ENCODE results near the gene ADARB2. TPM values are rescaled to one million over a fixed set of nuclear protein-coding genes. Genes with fewer than 3 reads are reported as not detected.

Gene ADARB2
- total and polyA plus RNA-seq, 4 donors: 0.22 to 1.3 (median 0.55) TPM

GRCh38 chr10:1550291-1550595 lies 187.1 kb downstream of the ADARB2 start:
- Histone ChIP-seq H3K9ac (ENCODE audit: insufficient read depth in 1 of 2, low read length in 2 of 2) (no peak overlapping the region), H3K36me3 (ENCODE audit: control insufficient read depth in 4 of 4, insufficient read depth in 4 of 4, low read length in 4 of 4) (no peaks in the 10 kb centered on the region), H3K4me3 (no peak overlapping the region), H3K4me1 (ENCODE audit: control insufficient read depth in 5 of 5, insufficient read depth in 5 of 5, low read length in 5 of 5) (peaks cover 0 to 15% (median 0%) of the 10 kb centered on the region in 5 donors), H3K27ac (ENCODE audit: low read depth in 1 of 2, low read length in 1 of 2) (no peak overlapping the region), H3K27me3 (ENCODE audit: control insufficient read depth in 3 of 3, insufficient read depth in 3 of 3, low read length in 2 of 3) (peaks cover 0 to 2% (median 0%) of the 10 kb centered on the region in 3 donors), H3K9me3 (ENCODE audit: control insufficient read depth in 4 of 4, insufficient read depth in 3 of 4, low read length in 3 of 4) (peaks cover 0 to 3% (median 0%) of the 10 kb centered on the region in 4 donors)
- 61 to 77% methylated on average over 7 of the region's 7 CpGs for WGBS, 2 donors
- no peak for TF ChIP-seq CTCF (IDR thresholded peaks at IDR 0.05; ENCODE audit: control extremely low read depth, extremely low read depth)
- ATAC-seq (ENCODE audit: insufficient read depth, low FRiP score) (no peak), DNase-seq (peak in 1 of 3 donors; percentile 37)

- H3K27ac ChIP-seq (ENCODE audit: low read depth in 1 of 2, low read length in 1 of 2): no peak overlapping the region
- WGBS, 2 donors: 62 to 68% methylated on average over 17 of the region's 17 CpGs
- no peaks in the 10 kb centered on the region for H3K36me3 ChIP-seq (ENCODE audit: control insufficient read depth in 4 of 4, insufficient read depth in 4 of 4, low read length in 4 of 4)
- no peak overlapping the region for H3K9ac ChIP-seq (ENCODE audit: insufficient read depth in 1 of 2, low read length in 2 of 2)
- DNase-seq: no peak
- no peak for TF ChIP-seq CTCF (IDR thresholded peaks at IDR 0.05; ENCODE audit: control extremely low read depth, extremely low read depth)
- no peak for ATAC-seq (ENCODE audit: insufficient read depth, low FRiP score)
- peaks cover 0 to 3% (median 0%) of the 10 kb centered on the region in 4 donors for H3K9me3 ChIP-seq (ENCODE audit: control insufficient read depth in 4 of 4, insufficient read depth in 3 of 4, low read length in 3 of 4)
- H3K4me3 ChIP-seq: no peak overlapping the region
- H3K27me3 ChIP-seq (ENCODE audit: control insufficient read depth in 3 of 3, insufficient read depth in 3 of 3, low read length in 2 of 3): peaks cover 0 to 2% (median 0%) of the 10 kb centered on the region in 3 donors
- peaks cover 0 to 15% (median 0%) of the 10 kb centered on the region in 5 donors for H3K4me1 ChIP-seq (ENCODE audit: control insufficient read depth in 5 of 5, insufficient read depth in 5 of 5, low read length in 5 of 5)
These were observed 187.6 kb downstream of the ADARB2 start for GRCh38 chr10:1549591-1550290.

DNA sequence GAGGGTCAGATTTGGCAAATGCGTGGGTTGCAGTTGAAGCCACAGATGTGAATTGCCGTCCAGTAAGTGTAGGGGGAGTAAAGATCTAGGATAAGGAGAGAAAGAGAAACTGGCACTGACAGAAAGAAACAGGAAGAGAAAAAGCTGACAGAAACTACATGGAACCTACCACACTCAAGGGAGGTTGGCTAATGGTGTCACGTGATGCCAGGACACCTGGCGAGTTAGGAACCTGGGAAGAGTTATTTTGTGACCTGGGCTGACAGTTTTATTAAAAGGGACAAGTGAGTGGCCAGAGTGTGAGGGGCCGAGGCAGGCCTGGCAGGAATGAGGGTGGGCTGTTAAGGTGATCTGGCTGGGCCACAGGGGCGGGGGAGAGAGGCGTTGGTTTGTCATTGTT lies 188.7 kb downstream of the ADARB2 start:
- H3K9me3 ChIP-seq (ENCODE audit: control insufficient read depth in 4 of 4, insufficient read depth in 3 of 4, low read length in 3 of 4): peaks cover 0 to 3% (median 0%) of the 10 kb centered on the region in 4 donors
- no peaks in the 10 kb centered on the region for H3K36me3 ChIP-seq (ENCODE audit: control insufficient read depth in 4 of 4, insufficient read depth in 4 of 4, low read length in 4 of 4)
- H3K27me3 ChIP-seq (ENCODE audit: control insufficient read depth in 3 of 3, insufficient read depth in 3 of 3, low read length in 2 of 3): no peaks in the 10 kb centered on the region
- TF ChIP-seq CTCF (IDR thresholded peaks at IDR 0.05; ENCODE audit: control extremely low read depth, extremely low read depth): no peak
- WGBS, 2 donors: 92% methylated on average over 7 of the region's 7 CpGs
- no peak for DNase-seq
- H3K27ac ChIP-seq (ENCODE audit: low read depth in 1 of 2, low read length in 1 of 2): no peak overlapping the region
- peaks cover 0 to 15% (median 0%) of the 10 kb centered on the region in 5 donors for H3K4me1 ChIP-seq (ENCODE audit: control insufficient read depth in 5 of 5, insufficient read depth in 5 of 5, low read length in 5 of 5)
- no peak for ATAC-seq (ENCODE audit: insufficient read depth, low FRiP score)
- no peak overlapping the region for H3K4me3 ChIP-seq
- no peak overlapping the region for H3K9ac ChIP-seq (ENCODE audit: insufficient read depth in 1 of 2, low read length in 2 of 2)
